OCI-LY1 (cell line): Measurements from ENCODE around the gene PRKAB1.

Experiments
- EZH2 ChIP-seq: fragments of 200-600 bp; sonication (generic), shearing (Covaris generic); IDR thresholded peaks from 2 replicates; pipeline ENCODE4 v1.8.0; 2017; ENCODE audit warnings: borderline replicate concordance, mixed run types, mild to moderate bottlenecking, antibody characterized with exemption, low read length, moderate library complexity, mixed read lengths
- TF ChIP-seq, protein P1 (sequence below): fragments of 200-600 bp; sonication (generic), shearing (Covaris generic); IDR thresholded peaks from 2 replicates; pipeline ENCODE4 v1.5.1; 2017; ENCODE audit warnings: mild to moderate bottlenecking, antibody characterized with exemption, low read length, moderate library complexity, mixed read lengths

DNA sequence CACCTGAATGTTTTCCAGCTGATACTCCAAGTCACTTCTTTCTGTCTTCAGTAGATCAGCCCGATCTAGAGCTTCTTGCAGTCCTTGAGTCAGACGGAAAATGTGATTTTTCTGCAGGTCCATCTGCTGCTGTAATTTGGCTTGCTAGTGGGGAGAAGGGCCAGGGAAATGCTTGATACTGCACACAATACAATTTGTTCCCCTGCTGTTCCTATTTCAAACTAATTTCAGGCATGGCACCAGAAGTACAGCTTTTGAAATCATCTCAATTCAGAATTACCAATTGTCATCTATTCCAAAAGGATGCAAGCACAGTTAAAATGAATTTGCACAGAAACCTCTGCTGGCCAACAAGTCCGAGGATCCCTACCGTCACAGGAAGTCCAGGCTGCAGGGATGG is 53.4 kb downstream of the PRKAB1 start:
- TF ChIP-seq, protein P1, sequence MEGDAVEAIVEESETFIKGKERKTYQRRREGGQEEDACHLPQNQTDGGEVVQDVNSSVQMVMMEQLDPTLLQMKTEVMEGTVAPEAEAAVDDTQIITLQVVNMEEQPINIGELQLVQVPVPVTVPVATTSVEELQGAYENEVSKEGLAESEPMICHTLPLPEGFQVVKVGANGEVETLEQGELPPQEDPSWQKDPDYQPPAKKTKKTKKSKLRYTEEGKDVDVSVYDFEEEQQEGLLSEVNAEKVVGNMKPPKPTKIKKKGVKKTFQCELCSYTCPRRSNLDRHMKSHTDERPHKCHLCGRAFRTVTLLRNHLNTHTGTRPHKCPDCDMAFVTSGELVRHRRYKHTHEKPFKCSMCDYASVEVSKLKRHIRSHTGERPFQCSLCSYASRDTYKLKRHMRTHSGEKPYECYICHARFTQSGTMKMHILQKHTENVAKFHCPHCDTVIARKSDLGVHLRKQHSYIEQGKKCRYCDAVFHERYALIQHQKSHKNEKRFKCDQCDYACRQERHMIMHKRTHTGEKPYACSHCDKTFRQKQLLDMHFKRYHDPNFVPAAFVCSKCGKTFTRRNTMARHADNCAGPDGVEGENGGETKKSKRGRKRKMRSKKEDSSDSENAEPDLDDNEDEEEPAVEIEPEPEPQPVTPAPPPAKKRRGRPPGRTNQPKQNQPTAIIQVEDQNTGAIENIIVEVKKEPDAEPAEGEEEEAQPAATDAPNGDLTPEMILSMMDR = no peak
- TF ChIP-seq EZH2 = no peak
